ENCODE results near the gene RBM4.

DNA sequence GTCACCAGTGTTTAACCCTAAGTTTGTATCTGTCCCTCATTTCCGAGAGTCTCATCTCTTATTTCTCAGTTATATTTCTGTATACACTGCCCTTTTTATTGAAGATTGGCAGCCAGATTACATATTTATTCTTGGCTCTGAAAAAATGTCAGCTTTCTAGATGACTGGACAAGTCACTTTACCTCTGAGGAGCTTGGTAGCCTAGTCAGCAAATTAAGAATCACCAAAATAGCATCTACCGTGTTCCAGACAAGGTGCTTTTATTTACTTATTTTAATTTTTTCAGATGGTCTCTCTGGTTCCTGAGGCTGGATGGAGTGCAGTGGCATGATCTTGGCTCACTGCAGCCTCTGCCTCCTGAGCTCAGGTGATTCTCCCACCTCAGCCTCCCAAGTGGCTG is 5.6 kb upstream of the RBM4 start:
- TF ChIP-seq POLR2A (IDR thresholded peaks at IDR 0.05) = no peak
- TF ChIP-seq, protein P1, sequence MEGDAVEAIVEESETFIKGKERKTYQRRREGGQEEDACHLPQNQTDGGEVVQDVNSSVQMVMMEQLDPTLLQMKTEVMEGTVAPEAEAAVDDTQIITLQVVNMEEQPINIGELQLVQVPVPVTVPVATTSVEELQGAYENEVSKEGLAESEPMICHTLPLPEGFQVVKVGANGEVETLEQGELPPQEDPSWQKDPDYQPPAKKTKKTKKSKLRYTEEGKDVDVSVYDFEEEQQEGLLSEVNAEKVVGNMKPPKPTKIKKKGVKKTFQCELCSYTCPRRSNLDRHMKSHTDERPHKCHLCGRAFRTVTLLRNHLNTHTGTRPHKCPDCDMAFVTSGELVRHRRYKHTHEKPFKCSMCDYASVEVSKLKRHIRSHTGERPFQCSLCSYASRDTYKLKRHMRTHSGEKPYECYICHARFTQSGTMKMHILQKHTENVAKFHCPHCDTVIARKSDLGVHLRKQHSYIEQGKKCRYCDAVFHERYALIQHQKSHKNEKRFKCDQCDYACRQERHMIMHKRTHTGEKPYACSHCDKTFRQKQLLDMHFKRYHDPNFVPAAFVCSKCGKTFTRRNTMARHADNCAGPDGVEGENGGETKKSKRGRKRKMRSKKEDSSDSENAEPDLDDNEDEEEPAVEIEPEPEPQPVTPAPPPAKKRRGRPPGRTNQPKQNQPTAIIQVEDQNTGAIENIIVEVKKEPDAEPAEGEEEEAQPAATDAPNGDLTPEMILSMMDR (IDR thresholded peaks at IDR 0.05) = no peak

Data from sigmoid colon (tissue), 3 donors.